Upper lobe of left lung (tissue), 4 donors: ENCODE measurements around the gene VMP1.

Experiments used
- POLR2A ChIP-seq, 4 donors: fragments of 450-650 bp; IDR thresholded peaks; one replicate each; pipeline ENCODE4 v1.5.1; 2016 to 2017; ENCODE audit warnings: antibody characterized with exemption in 4 of 4, mild to moderate bottlenecking in 2 of 4
- TF ChIP-seq, protein P1 (sequence below), 6 experiments: fragments of 450-650 bp in 4 of 6; fragments of 200-600 bp in 2 of 6; sonication (generic) in 2 of 6; IDR thresholded peaks; one replicate each; pipeline ENCODE4 v1.5.1; 2016 to 2019; ENCODE audit warnings: antibody characterized with exemption in 6 of 6

DNA sequence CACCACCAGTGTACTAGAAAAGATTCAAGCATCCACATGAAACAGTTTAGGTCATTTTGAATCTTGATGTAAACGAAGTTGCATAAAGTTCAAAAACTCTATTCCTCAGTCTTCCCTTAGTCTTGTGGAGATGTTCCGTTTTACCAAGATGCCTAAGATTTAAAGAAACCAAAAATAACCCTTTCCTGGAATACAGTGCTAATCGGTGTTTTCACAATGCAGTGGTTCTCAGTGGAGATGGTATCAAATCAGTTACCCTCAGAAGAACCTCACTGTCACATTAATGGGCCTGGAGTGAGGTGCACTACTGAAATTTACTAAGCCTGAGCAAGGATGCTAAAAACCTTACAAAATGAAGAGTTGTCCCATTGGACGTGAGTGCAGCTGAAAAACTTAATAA, 9.3 kb upstream of the VMP1 start:
- TF ChIP-seq, protein P1, sequence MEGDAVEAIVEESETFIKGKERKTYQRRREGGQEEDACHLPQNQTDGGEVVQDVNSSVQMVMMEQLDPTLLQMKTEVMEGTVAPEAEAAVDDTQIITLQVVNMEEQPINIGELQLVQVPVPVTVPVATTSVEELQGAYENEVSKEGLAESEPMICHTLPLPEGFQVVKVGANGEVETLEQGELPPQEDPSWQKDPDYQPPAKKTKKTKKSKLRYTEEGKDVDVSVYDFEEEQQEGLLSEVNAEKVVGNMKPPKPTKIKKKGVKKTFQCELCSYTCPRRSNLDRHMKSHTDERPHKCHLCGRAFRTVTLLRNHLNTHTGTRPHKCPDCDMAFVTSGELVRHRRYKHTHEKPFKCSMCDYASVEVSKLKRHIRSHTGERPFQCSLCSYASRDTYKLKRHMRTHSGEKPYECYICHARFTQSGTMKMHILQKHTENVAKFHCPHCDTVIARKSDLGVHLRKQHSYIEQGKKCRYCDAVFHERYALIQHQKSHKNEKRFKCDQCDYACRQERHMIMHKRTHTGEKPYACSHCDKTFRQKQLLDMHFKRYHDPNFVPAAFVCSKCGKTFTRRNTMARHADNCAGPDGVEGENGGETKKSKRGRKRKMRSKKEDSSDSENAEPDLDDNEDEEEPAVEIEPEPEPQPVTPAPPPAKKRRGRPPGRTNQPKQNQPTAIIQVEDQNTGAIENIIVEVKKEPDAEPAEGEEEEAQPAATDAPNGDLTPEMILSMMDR (IDR thresholded peaks at IDR 0.05), result no peak
- no peak for TF ChIP-seq POLR2A (IDR thresholded peaks at IDR 0.05)
